Activated CD8-positive, alpha-beta memory T cell treated with anti-CD3 and anti-CD28 coated beads, Interleukin-2, amount 10 ng/mL, durations not matched to agents 7 days and 5 days (primary cell): ENCODE measurements around the gene RASGEF1C. TPM values are rescaled to one million over a fixed set of nuclear protein-coding genes. Genes with fewer than 3 reads are reported as not detected.
A peak's percentile ranks its signal among the peaks of the same experiment; 100 is the strongest.

Source experiments
- ATAC-seq: fragments of 150-1000 bp; cut with Tn5 transposase; one replicate; pipeline ENCODE4 v1.10.0; 2021; ENCODE audit warnings: moderate library complexity
- CTCF ChIA-PET: fragments of 350-600 bp; sonication (Branson Sonifier 250); formaldehyde crosslinking; loops from one replicate; lab custom pipeline; 2021; ENCODE audit warnings: antibody characterized with exemption; lab: Charles Lee
- DNase-seq: peaks from one replicate; pipeline ENCODE4 v3.0.0-alpha.2; 2020
- H3K27ac Mint-ChIP-seq: one replicate; pipeline ENCODE4 v1.8.0; 2021; ENCODE audit warnings: mild to moderate bottlenecking, mixed read lengths
- H3K27me3 Mint-ChIP-seq: one replicate; pipeline ENCODE4 v1.8.0; 2021; ENCODE audit warnings: mixed read lengths
- H3K36me3 Mint-ChIP-seq: one replicate; pipeline ENCODE4 v1.8.0; 2021; ENCODE audit warnings: mild to moderate bottlenecking, mixed read lengths
- H3K4me1 Mint-ChIP-seq: one replicate; pipeline ENCODE4 v1.8.0; 2021; ENCODE audit warnings: mixed read lengths
- H3K4me3 Mint-ChIP-seq: one replicate; pipeline ENCODE4 v1.8.0; 2021; ENCODE audit warnings: mild to moderate bottlenecking, moderate library complexity, mixed read lengths
- H3K9me3 Mint-ChIP-seq: one replicate; pipeline ENCODE4 v1.8.0; 2022; ENCODE audit warnings: low read depth, mixed read lengths
- total RNA-seq, 2 experiments: library from RNA; stranded (reverse); gene quantifications; one replicate each; pipeline ENCODE4 v1.2.3, GENCODE V29; 2021

The RASGEF1C gene
- not detected for total RNA-seq

GRCh38 chr5:180209137-180209581 lies at the start of gene RASGEF1C:
Gene RASGEF1C (minus strand): TSS chr5:180209211. CDS start chr5:180138052, 71,159 bp downstream.
- peaks cover 28% of the 10 kb centered on the region for H3K27me3 Mint-ChIP-seq
- H3K27ac Mint-ChIP-seq: no peak within 1 kb of the TSS
- peaks cover 10% of the 10 kb centered on the region for H3K4me1 Mint-ChIP-seq
- H3K9me3 Mint-ChIP-seq: peaks cover 7% of the 10 kb centered on the region
- CTCF ChIA-PET: interaction anchor here (0.6 to 2.7 kb wide), 12 partner anchors 10 to 180 kb away, joined by 3 to 11 read pairs (median 4); no protein-coding TSS in a partner anchor
- DNase-seq (peak; percentile 58), ATAC-seq (peak; percentile 94)
- H3K36me3 Mint-ChIP-seq: no peaks in the 10 kb centered on the region
- H3K4me3 Mint-ChIP-seq: no peak within 1 kb of the TSS

- ATAC-seq (no peak), DNase-seq (no peak)
- Mint-ChIP-seq H3K4me3 (no peak overlapping the region), H3K36me3 (peaks cover 82% of the 10 kb centered on the region), H3K9me3 (peaks cover 45% of the 10 kb centered on the region), H3K27ac (no peak overlapping the region), H3K27me3 (no peaks in the 10 kb centered on the region), H3K4me1 (no peaks in the 10 kb centered on the region)
- CTCF ChIA-PET: no interaction called here
Observed at GRCh38 chr5:180253036-180253824, 44.2 kb upstream of the RASGEF1C start.

DNA sequence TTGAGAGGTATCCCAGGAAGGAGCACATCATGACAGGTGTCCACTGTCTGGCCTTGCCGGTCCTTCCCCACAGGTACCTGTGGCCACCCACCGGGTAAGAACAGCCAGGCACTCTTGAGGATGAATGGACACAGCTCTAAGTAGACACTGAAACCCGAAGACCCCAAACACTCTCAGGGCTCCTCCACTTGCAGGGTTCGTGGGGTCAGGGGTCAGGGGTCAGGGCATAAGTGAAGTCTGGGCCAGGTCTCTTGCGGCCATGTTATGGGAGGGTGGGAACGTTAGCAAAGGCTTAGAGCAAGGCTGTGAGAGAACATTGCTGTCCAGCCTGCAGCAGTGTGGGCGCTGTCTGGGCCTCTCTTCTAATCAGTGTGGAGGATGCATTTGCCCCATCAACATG lies 42.9 kb upstream of the RASGEF1C start:
- no peak for ATAC-seq
- Mint-ChIP-seq H3K4me1 (no peaks in the 10 kb centered on the region), H3K36me3 (peaks cover 82% of the 10 kb centered on the region), H3K27ac (no peak overlapping the region), H3K9me3 (peaks cover 42% of the 10 kb centered on the region), H3K4me3 (no peak overlapping the region), H3K27me3 (no peaks in the 10 kb centered on the region)
- CTCF ChIA-PET: no interaction called here
- no peak for DNase-seq

DNA sequence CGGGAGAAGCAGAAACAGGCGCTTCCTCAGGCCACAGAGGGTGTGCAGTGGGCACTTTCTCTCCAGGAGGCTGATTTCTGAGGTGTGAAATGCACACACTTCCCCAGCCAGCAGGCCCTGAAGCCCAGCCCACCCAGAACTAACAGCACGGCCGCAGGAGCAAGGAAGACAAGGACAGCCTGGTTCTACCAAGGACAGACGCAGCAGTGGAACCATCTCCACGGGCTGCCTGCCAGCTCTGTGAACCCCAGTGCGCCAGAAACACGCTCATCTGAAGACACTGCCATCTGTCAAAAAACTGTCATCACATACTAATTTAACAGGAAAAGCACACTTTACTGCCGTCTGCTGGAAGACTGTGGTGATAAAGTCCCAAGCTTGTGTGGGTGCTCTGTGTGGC lies 42.1 kb upstream of the RASGEF1C start:
- H3K9me3 Mint-ChIP-seq: peaks cover 45% of the 10 kb centered on the region
- ATAC-seq (no peak), DNase-seq (no peak)
- H3K27ac Mint-ChIP-seq: no peak overlapping the region
- no peak overlapping the region for H3K4me3 Mint-ChIP-seq
- peaks cover 85% of the 10 kb centered on the region for H3K36me3 Mint-ChIP-seq
- CTCF ChIA-PET: no interaction called here
- no peaks in the 10 kb centered on the region for H3K4me1 Mint-ChIP-seq
- no peaks in the 10 kb centered on the region for H3K27me3 Mint-ChIP-seq

DNA sequence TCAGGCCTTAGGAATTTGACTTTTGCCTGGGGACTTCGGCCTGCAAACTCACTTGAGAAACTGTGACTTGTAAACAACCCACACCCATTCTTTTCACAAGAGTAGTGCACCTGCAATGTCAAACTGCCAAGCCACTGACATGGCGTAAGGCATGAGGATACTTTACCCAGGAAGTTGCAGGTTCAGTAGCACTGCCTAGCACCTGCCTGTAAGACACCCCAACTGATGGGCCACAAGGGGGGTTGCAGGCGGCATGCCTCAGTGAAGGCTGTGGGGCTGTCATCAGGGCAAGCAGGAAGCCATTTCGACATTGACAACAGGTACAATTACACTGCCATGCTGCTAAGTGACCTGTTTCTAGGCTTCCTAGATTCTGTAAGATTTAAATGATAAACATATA lies 41.3 kb upstream of the RASGEF1C start:
- Mint-ChIP-seq H3K9me3 (peaks cover 39% of the 10 kb centered on the region), H3K36me3 (peaks cover 81% of the 10 kb centered on the region), H3K4me3 (no peak overlapping the region), H3K27me3 (no peaks in the 10 kb centered on the region), H3K27ac (no peak overlapping the region), H3K4me1 (no peaks in the 10 kb centered on the region)
- DNase-seq (no peak), ATAC-seq (no peak)
- CTCF ChIA-PET: no interaction called here

GRCh38 chr5:180241600-180241999 lies 32.6 kb upstream of the RASGEF1C start:
- H3K36me3 Mint-ChIP-seq: peaks cover 88% of the 10 kb centered on the region
- no peaks in the 10 kb centered on the region for H3K27me3 Mint-ChIP-seq
- CTCF ChIA-PET: no interaction called here
- DNase-seq: no peak
- no peaks in the 10 kb centered on the region for H3K4me1 Mint-ChIP-seq
- peaks cover 23% of the 10 kb centered on the region for H3K9me3 Mint-ChIP-seq
- ATAC-seq: no peak
- H3K27ac Mint-ChIP-seq: no peak overlapping the region
- no peak overlapping the region for H3K4me3 Mint-ChIP-seq

DNA sequence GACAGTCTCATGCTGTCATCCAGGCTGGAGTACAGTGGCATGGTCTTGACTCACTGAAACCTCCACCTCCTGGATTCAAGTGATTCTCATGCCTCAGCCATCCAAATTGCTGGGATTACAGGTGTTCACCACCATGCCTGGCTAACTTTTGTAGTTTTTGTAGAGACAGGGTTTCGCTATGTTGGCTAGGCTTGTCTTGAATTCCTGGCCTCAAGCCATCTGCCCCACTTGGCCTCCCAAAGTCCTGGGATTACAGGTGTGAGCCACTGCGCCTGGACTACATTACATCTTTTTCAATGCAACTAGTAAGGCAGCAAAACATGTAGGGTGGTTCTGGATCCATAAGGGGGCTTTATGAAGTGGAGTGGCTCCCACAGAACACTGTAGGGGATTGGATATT lies 29.6 kb upstream of the RASGEF1C start:
- H3K27ac Mint-ChIP-seq: no peak overlapping the region
- no peak overlapping the region for H3K4me3 Mint-ChIP-seq
- H3K27me3 Mint-ChIP-seq: no peaks in the 10 kb centered on the region
- CTCF ChIA-PET: interaction anchor here (0.7 kb wide), 1 partner anchor 90 kb away, joined by 3 read pairs; no protein-coding TSS in a partner anchor
- peaks cover 13% of the 10 kb centered on the region for H3K9me3 Mint-ChIP-seq
- no peaks in the 10 kb centered on the region for H3K4me1 Mint-ChIP-seq
- no peak for DNase-seq
- ATAC-seq: no peak
- H3K36me3 Mint-ChIP-seq: peaks cover 96% of the 10 kb centered on the region

- H3K27me3 Mint-ChIP-seq: no peaks in the 10 kb centered on the region
- peaks cover 5% of the 10 kb centered on the region for H3K9me3 Mint-ChIP-seq
- H3K4me3 Mint-ChIP-seq: no peak overlapping the region
- CTCF ChIA-PET: no interaction called here
- H3K4me1 Mint-ChIP-seq: no peaks in the 10 kb centered on the region
- no peak for ATAC-seq
- peaks cover 81% of the 10 kb centered on the region for H3K36me3 Mint-ChIP-seq
- H3K27ac Mint-ChIP-seq: no peak overlapping the region
- no peak for DNase-seq
Observed at GRCh38 chr5:180235846-180236245, 26.8 kb upstream of the RASGEF1C start.

- no peak overlapping the region for H3K27ac Mint-ChIP-seq
- H3K4me1 Mint-ChIP-seq: no peaks in the 10 kb centered on the region
- peaks cover 73% of the 10 kb centered on the region for H3K36me3 Mint-ChIP-seq
- CTCF ChIA-PET: no interaction called here
- DNase-seq: no peak
- no peak overlapping the region for H3K4me3 Mint-ChIP-seq
- ATAC-seq: no peak
- no peaks in the 10 kb centered on the region for H3K27me3 Mint-ChIP-seq
- peaks cover 6% of the 10 kb centered on the region for H3K9me3 Mint-ChIP-seq
Observed at GRCh38 chr5:180235077-180235476, 26.1 kb upstream of the RASGEF1C start.

DNA sequence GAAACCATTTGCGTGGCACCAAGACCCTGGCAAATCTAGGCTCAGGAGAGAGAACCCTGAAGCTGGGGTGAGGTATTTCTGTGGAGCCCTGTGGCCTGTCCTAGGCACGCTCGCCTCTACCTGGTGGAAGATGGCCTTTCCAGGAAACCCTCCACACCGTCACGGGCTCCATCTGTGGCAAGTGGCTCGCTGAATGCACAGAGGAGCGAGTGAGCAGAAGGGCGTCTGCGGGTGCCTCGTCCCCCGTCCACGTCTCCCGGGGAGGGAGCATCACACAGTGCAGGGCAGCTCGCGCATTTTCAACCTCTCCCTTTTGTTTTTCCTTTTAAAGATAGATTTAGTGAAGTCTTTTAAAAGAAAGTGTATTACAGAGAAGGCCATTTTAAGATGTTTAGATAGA lies 25.3 kb upstream of the RASGEF1C start:
- DNase-seq (no peak), ATAC-seq (no peak)
- H3K4me1 Mint-ChIP-seq: no peaks in the 10 kb centered on the region
- H3K9me3 Mint-ChIP-seq: peaks cover 7% of the 10 kb centered on the region
- H3K36me3 Mint-ChIP-seq: peaks cover 66% of the 10 kb centered on the region
- no peak overlapping the region for H3K27ac Mint-ChIP-seq
- CTCF ChIA-PET: no interaction called here
- H3K27me3 Mint-ChIP-seq: no peaks in the 10 kb centered on the region
- H3K4me3 Mint-ChIP-seq: no peak overlapping the region

GRCh38 chr5:180233729-180234128 lies 24.7 kb upstream of the RASGEF1C start:
- no peaks in the 10 kb centered on the region for H3K27me3 Mint-ChIP-seq
- DNase-seq: no peak
- peaks cover 61% of the 10 kb centered on the region for H3K36me3 Mint-ChIP-seq
- peaks cover 8% of the 10 kb centered on the region for H3K9me3 Mint-ChIP-seq
- H3K4me3 Mint-ChIP-seq: no peak overlapping the region
- CTCF ChIA-PET: no interaction called here
- no peaks in the 10 kb centered on the region for H3K4me1 Mint-ChIP-seq
- H3K27ac Mint-ChIP-seq: no peak overlapping the region
- ATAC-seq: no peak

- H3K36me3 Mint-ChIP-seq: peaks cover 28% of the 10 kb centered on the region
- H3K4me3 Mint-ChIP-seq: no peak overlapping the region
- no peak for DNase-seq
- no peaks in the 10 kb centered on the region for H3K4me1 Mint-ChIP-seq
- ATAC-seq: no peak
- no peaks in the 10 kb centered on the region for H3K27me3 Mint-ChIP-seq
- H3K9me3 Mint-ChIP-seq: peaks cover 13% of the 10 kb centered on the region
- CTCF ChIA-PET: no interaction called here
- H3K27ac Mint-ChIP-seq: no peak overlapping the region
Observed at GRCh38 chr5:180230017-180230416, 21.0 kb upstream of the RASGEF1C start.

DNA sequence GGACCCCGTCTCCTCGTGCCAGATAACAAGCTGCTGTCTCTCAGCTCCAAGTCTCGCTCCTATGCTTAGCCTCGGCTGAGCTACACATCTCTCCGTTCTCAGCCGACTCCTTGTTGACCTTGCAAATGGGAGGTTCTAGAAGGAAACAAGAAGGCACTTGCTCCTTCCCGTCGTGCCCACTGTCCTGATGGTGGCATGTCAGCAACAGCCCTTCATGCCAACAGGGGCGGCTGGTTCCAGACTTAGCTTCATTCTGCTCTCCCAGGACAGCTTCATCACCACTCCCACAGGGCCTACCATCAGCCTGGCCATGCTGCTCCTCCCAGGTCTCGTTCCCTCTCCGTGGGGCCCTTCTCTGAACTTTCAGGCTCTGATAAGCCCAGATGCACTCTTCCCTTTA lies 13.0 kb upstream of the RASGEF1C start:
- DNase-seq (no peak), ATAC-seq (no peak)
- CTCF ChIA-PET: no interaction called here
- H3K27me3 Mint-ChIP-seq: no peaks in the 10 kb centered on the region
- peaks cover 2% of the 10 kb centered on the region for H3K36me3 Mint-ChIP-seq
- no peak overlapping the region for H3K4me3 Mint-ChIP-seq
- no peaks in the 10 kb centered on the region for H3K4me1 Mint-ChIP-seq
- H3K27ac Mint-ChIP-seq: no peak overlapping the region
- peaks cover 13% of the 10 kb centered on the region for H3K9me3 Mint-ChIP-seq

DNA sequence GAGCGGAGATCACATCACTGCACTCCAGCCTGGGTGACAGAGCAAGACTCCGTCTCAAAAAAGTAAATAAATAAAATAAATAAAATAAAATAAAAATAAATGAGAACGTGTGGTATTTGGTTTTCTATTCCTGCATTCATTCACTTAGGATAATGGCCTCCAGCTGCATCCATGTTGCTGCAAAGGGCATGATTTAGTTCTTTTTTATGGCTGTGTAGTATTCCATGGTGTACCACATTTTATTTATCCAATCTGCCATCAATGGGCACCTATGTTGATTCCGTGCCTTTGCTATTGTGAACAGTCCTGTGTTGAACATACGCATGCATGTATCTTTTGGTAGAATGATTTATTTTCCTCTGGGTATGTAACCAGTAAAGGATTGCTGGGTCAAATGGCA lies 8.8 kb upstream of the RASGEF1C start:
- CTCF ChIA-PET: no interaction called here
- no peak overlapping the region for H3K27ac Mint-ChIP-seq
- no peaks in the 10 kb centered on the region for H3K27me3 Mint-ChIP-seq
- no peaks in the 10 kb centered on the region for H3K4me1 Mint-ChIP-seq
- H3K9me3 Mint-ChIP-seq: peaks cover 12% of the 10 kb centered on the region
- H3K4me3 Mint-ChIP-seq: no peak overlapping the region
- DNase-seq: no peak
- H3K36me3 Mint-ChIP-seq: no peaks in the 10 kb centered on the region
- ATAC-seq: no peak
